Activated CD4-positive, CD25-positive, alpha-beta regulatory T cell treated with anti-CD3 and anti-CD28 coated beads, Interleukin-2, amount 50 U/mL, for 16 hours (primary cell): ENCODE results near the gene SLK.

ENCODE experiments used
- DNase-seq: peaks from one replicate; pipeline ENCODE4 v3.0.0-alpha.2; 2020; ENCODE audit warnings: low read depth, low spot score

The SLK gene

DNA sequence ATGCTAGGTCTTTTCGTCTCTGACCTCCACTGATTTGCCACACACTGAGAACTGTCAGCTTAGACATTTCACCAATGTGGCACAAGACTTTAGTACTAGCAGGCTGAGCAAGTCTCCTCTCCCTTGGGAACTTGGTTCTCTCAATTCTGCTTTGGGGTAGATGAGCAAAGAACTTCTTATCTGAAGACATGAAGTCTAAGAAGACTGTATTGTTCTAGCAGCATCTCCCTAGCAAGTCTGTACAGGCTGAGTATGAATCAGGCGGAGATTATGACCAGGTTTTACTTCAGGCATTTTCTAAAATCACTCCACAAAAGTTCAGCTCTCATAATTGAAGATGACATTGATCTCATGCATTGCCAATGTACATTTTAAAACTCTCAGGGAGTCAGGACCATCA lies 25.1 kb upstream of the SLK start:
- no peak for DNase-seq

DNA sequence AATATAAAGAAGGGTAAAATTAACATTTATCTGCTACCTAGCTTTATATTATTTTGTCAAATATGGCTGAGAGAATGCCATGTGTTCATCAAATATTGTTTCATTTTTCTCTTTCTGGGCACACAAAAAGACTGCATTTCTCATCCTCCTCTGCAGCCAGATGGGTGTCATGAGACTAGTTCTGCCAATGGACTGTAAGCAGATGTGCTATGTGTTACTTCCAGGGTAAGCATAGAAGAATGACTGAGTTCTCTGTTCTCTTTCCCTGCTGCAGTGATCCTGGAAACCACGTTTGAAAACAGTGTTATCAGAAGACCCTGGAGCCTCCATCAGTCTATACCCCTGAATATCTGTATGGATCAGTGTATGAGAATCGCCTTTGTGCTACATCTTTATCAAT lies 24.1 kb upstream of the SLK start:
- DNase-seq: no peak

- no peak for DNase-seq
These were observed 19.0 kb upstream of the SLK start for GRCh38 chr10:103947799-103948516.

- DNase-seq: no peak
These were observed 17.2 kb upstream of the SLK start for GRCh38 chr10:103949728-103950127.

DNA sequence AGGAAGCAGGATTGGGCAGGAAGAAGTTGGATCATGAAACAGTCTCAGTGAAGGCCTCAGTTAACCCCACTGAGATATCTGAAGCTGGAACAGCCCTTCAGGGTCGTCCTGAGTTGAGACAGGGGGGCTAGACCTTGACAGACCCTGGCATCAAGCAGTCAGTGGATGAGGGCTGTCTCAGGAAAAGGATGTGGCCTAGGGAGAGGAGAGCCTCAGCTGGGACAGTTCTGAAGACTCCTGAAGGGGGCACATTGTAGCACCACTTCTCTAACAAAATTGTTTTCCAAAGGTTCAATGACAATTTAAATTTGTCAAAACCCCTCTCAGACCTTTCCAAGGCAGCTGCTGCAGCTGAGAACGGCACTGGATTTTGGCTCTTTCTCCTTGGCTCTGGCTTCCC lies 15.8 kb upstream of the SLK start:
- no peak for DNase-seq

GRCh38 chr10:103951942-103952341 lies 15.0 kb upstream of the SLK start:
- no peak for DNase-seq

DNA sequence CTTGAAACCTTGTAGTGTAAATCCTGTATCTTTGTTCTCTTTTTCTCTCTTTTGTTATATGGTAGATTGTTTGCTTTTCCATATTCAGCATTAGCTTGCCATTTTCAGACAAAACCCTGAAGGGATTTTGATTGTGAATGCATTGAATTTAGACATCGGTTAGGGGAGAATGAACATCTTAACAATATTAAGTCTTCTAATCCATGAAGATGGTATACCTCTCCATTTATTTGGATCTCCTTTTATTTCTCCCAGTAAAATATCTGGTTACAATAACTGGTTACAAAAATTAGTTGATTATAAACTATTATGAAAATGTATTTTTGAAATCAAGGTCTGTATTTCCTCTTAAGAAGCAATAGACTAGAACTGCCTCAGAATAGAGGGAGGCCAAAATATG lies 12.4 kb upstream of the SLK start:
- no peak for DNase-seq

- DNase-seq: no peak
These were observed 7.9 kb upstream of the SLK start for GRCh38 chr10:103958996-103959395.

- no peak for DNase-seq
These were observed 6.8 kb upstream of the SLK start for GRCh38 chr10:103960103-103960502.

- DNase-seq: no peak
These were observed 620 bp downstream of the SLK start for GRCh38 chr10:103967448-103968071.

DNA sequence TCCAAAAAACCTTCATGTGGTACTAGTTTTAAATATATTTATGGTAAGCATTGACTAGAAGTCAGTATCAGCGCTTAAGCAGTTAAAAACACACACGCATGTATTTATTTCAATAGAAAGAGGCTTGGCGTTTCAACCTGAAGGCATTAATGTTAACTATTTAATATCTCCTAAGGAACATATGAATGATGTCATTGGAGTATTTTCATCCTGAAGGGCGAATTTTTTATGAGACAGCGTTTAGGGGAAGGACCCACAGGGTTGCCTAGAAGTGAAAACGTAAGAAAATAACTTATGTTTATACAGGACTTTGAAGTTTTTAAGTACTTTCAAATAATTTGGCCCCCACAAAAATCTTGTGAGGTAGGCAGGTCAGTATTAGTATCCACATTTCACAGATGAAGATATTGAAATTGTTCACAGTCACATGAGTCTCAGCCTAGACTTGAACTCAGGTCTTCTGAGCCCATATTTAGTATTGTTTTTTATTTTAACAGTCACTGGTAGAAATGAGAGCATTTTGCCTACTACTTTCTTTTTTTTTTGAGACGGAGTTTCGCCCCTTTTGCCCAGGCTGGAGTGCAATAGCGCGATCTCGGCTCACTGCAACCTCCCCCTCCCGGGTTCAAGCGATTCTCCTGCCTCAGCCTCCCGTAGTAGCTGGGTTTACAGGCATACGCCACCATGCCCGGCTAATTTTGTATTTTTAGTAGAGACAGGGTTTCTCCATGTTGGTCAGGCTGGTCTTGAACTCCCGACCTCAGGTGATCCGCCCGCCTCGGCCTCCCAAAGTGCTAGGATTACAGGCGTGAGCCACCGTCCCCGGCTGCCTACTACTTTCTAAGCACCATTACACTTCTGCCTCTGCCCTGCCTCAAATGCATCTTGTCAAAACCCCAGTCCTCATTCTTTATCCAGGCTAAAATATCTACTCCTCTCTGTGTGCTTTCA lies 1.8 kb downstream of the SLK start:
- DNase-seq: no peak

DNA sequence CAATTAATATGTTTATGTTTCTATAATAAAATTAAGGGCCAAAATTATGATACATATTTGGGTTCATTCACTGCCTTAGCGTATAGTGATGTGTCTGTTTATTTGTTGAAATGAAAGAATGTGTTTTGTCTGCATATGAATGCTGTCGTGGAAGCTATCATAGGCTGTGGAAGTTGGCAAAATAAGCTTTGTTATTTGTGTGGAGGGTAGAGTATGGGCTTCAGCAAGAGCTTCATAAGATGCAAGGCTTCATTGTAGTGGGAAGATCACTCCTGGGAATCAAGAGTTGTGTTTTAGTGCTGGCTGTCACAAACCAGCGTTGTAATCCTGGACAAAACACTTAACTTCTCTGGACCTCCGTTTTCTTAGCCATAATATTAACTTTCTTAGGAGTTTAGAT lies 2.5 kb downstream of the SLK start:
- no peak for DNase-seq

DNA sequence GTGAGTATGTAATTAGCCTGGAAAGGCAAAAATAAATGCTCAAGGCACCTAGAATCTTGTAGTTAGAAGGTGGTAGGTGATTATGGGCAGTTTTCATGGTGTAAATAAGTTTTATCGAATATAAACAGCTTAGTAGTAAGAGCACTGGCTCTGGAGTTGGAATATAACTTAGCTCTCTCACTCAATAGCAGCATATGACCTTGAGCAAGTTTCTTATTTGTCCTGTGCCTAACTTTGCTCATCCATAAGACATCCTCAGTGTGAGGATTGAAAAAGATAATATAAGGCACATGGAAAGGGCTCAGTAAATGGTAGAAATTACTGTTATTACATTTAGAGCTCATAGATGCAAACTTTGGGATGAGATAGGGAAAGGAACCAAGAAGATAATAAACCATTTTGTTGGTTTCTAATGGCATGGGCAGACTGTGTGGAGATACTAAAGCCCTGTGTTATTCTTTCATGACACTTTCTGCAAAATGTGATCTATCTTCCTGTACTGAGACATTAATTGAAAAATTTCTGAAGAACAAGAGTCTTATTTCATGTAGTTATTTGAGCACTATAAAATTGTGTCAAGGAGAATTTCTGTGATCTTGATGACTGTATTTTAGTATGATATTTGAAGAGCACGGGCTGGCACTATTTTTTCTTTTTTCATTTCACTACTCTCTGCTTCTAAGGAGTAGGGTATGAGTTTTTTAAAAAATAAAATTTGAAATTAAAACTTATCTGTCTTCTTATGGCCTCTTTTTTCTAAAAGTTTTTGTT lies 3.1 kb downstream of the SLK start:
- no peak for DNase-seq

DNA sequence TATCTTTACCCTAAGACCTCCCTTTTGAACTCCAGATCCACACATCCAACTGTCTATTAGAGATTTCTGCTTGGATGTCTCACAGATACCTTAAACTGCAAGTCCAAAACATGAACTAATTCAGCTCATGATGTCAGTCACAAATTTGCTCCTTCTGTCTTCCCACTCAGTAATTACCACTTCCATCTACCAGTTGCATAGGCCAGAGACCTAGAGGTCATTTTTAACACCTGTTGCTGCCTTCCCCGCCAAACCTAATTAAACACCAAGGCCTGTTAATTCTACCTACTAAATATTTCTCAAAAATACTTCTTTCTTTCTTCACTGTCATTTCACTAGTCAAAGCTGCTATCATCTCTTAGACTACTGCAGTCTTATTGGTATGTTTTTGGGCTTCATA lies 8.2 kb downstream of the SLK start:
- no peak for DNase-seq

DNA sequence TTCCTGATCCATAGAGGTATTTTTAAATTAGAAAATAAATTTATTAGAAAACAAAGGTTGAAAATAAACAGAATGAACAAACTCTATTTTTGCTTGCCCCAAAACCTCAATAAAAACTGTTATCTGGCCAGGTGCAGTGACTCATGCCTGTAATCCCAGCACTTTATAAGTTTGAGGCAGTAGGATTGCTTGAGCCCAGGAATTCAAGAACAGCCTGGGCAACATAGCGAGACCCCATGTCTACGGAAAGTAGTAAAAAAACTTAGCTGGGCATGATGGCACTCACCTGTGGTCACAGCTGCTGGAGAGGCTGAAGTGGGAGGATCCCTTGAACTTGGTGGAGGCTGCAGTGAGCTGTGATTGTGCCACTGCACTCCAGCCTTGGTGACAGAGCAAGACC lies 10.3 kb downstream of the SLK start:
- no peak for DNase-seq

GRCh38 chr10:103979530-103979929 lies 12.6 kb downstream of the SLK start:
- no peak for DNase-seq

- no peak for DNase-seq
These were observed 13.5 kb downstream of the SLK start for GRCh38 chr10:103980288-103980906.

DNA sequence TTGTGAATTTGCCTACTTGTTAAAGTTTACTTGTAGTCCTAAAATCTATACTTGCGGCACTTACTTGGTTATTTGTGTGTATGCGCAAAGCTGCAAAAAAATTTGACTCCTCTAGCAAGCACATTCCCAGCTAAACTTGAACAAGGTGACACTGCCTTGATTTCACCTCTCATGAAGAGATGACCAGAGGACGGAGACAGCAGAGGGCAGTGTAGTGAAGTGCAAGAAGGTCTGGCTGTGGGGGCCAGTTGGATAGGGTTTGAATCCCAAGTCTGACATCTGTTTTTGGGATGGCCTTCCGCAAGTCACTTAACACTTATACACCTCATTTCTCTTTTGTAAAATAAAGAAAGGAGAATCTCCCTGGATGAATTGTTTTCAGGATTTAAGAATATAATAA lies 15.7 kb downstream of the SLK start:
- no peak for DNase-seq

DNA sequence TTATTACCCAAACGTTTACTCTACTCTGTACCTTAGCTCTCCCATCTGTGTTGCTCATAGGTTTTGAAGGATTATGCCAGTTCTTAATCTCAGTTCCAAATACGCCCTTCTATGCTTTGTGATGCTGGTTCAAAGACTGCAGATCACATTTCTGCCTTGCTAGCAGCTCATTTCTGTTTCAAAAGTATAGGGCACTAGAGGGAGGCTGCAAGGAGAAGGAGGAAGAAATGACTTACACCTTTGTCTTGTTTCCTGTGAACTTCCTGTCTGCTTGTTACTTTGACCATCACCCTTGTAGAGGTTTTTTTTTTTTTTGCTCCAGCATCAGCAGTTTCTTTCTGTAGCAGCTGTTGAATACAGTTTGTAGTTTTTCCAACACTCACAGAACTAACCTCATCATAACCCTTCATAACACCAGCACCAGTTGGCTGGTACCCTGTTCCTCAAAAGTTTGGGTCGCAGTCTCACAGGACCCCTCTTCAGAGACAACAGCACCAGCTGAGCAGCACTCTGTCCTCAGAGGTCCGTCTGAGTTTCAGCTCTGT lies 16.5 kb downstream of the SLK start:
- no peak for DNase-seq

DNA sequence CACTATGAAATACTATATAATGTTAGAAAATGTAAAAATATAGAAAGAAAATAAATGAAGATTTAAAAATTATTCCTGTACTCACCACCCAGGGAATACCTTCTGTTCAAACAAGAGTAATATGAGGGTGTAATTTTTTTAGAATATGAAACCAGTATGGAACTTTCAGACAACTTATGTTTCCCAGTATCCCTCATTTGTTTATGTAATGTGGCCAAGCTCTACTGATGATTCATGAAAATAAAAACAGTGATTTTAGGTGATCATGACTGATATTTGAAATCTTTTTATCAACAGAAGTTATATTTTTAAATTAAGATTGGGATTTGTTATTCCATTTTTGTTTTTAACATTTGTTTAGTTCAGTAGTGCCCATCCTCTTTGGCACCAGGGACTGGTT lies 18.8 kb downstream of the SLK start:
- no peak for DNase-seq

DNA sequence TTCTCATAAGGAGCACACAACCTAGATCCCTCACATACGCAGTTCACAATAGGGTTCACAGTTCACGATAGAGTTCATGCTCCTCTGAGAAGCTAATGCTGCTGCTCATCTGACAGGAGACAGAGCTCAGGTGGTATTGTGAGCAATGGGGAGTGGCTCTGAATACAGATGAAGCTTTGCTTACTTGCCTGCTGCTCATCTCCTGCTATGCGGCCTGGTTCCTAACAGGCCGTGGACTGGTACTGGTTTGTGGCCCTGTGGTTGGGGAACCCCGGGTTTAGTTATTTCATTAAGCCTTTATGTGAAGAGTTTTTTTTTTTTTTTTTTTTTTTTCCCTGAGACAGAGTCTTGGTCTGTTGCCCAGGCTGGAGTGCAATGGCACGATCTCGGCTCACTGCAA lies 19.4 kb downstream of the SLK start:
- no peak for DNase-seq
